T-helper 2 cell (primary cell): ENCODE data around the gene EXOC1L.

Experiments used
- DNase-seq, 5 experiments: peaks; one replicate each; pipeline versions ENCODE4 v3.0.0 to v3.0.0-alpha.2; 2012 to 2022
- total RNA-seq, 2 donors: gene quantifications; one replicate each; lab custom pipeline; 2026; lab: John Stamatoyannopoulos, UW

The EXOC1L gene
- total RNA-seq: 0 reads per million in 2 donors

DNA sequence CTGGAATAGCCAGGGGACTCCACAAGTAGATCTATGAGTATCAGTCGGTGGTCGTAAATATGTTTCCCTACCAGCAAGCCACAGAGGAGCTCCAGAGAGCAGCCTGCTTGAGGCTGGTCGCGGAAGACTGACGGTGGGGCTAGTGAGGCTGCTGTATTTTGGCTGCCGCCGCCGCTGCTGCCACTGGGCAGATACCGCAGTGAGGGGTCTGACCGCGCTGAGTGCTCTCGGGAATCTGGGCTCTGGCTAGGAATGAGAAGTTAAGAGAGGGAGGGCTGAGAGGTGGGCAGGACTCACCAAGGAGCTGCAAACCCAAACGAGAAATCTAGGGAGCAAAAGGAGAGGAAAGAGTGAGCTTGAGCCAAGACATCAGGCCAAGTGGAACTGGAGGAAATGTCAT lies at the start of gene EXOC1L:
Gene EXOC1L (plus strand): TSS at position 157 of the 400 bp plus-strand sequence. CDS start 237 bp downstream, at position 394.
- no peak for DNase-seq

- DNase-seq: no peak
These were observed 48.9 kb upstream of the EXOC1L start for GRCh38 chr4:55770662-55771061.

- no peak for DNase-seq
These were observed 38.2 kb upstream of the EXOC1L start for GRCh38 chr4:55781341-55781740.

DNA sequence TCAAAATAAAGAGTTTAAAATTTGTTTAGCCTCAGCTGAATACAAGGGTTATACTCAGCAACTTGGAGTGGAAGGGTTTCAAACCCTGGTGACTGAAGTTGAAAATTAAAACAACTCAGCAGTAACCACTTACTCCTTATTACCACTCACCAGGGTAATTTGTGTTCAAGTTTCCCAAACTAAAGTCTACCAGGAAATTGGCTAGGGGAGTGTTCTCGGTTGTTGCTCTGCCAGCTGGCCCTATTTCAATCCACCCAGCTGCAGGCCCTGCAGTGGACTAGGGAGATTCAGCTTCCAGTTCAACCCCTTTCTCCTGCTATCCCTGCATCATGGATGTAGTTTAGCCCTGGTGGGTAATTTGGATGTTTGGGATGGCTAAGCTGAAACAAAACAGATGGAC lies 37.8 kb upstream of the EXOC1L start:
- no peak for DNase-seq

GRCh38 chr4:55783584-55783983 lies 36.0 kb upstream of the EXOC1L start:
- no peak for DNase-seq

GRCh38 chr4:55784747-55785146 lies 34.8 kb upstream of the EXOC1L start:
- DNase-seq: no peak

DNA sequence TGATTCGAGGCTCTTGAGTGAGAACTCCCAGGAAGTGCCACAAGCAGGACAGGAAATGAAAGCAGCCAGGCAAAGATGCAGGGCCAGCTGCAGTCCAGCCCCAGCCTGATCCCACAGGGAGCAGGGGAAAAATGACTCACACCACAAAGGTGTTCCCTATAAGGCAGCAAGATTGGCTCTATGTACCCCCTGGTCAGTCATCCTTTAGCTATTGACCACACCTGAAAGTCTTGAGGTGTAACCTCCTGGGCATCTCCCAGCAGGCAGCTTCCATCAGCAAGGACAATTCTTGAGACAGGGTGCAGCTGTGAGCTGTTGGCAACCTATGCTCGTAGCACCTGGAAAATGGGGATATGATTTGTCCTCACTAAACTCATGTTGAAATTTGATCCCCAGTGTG lies 27.9 kb upstream of the EXOC1L start:
- no peak for DNase-seq

- DNase-seq: no peak
These were observed 26.1 kb upstream of the EXOC1L start for GRCh38 chr4:55793479-55793878.

DNA sequence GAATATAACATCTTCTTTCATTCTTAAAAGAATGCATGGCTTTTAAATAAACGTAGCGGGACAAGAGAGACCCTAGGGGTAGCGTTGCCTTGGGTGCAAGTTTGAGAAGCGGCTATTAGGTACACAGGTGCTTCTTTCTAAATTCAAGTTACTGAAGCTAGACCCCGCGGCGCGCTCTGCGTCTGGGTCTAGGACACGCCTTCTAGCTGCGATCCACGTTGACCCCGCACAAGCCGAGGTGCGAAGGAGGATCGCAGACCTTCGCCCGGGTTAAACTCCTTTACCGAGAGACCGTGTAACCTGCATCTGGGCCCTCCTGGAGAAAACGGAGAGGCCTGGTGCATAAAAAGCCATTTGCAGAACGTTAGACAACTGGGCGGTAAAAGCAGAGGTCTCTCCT lies 25.5 kb upstream of the EXOC1L start:
- no peak for DNase-seq

DNA sequence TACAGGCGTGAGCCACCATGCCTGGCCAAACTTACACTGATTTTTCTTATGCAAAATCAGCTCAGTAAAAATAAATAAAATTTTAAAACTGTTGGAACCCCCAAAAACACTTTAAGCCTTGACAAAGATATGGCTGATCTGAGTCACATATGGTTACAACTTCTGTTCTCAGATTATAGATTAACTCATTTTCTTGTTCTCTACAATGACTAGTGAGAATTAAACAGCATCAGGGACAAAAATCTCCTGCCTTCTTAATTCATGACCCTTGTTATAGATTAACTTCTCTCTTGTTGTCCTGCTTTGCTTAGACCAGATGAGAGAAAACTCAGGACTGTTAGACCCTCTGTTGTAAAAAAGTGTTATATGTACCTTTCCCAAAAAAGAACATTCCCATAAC lies 24.2 kb upstream of the EXOC1L start:
- no peak for DNase-seq

GRCh38 chr4:55801498-55801897 lies 18.1 kb upstream of the EXOC1L start:
- no peak for DNase-seq

DNA sequence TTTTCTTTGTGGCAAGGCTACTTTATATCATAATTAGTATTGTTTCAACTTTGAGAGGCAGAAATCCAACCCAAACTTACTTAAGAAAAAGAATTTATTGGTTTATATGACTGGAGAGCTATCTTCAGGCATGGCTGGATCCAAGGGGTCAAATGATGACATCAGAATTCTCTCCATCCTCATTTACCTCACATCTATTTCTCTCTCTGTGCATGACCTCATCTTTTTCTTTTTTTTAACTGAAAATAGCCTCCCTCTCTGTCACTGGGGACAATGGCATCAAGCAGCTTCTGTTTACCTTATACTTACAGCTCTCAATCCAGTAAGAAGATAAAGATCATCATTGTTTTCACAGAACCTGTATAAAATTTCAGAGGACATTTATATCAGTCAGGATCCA lies 12.0 kb upstream of the EXOC1L start:
- DNase-seq: no peak

DNA sequence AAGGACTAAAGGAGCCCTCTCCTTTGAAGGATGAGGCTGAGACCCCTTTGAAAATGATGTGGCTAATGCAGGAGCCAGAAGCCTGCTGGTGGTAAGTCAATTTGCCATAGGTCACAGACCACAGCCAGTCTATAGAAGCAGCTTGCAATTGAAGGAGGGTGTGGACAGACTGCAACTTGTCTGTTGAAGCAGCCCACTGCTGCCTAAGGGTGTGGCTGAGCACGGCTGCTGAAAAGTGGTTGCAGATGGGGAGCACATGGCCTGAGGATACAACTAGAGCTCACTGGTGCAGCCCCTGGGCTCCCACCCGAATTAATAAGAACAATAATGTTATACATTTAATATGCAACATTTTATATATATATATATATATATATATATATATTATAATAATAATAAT lies 11.4 kb upstream of the EXOC1L start:
- DNase-seq: no peak

- DNase-seq: no peak
These were observed 11.0 kb upstream of the EXOC1L start for GRCh38 chr4:55808632-55809031.

DNA sequence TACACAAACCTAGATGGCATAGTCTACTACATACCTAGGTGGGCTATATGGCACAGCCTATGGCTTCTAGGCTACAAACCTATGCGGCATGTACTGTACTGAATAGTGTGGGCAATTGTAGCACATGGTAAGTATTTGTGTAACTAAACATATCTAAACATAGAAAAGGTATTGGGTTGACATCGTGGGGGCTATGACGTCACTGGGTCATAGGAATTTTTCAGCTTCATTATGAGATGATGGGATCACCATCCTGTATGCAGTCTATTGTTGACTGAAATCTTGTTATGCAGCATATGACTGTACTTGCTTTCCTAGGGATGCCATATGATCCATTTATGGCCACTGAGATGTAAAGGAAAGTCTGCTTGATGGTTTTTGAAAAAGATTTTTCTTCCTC lies 1.9 kb upstream of the EXOC1L start:
- DNase-seq: no peak

DNA sequence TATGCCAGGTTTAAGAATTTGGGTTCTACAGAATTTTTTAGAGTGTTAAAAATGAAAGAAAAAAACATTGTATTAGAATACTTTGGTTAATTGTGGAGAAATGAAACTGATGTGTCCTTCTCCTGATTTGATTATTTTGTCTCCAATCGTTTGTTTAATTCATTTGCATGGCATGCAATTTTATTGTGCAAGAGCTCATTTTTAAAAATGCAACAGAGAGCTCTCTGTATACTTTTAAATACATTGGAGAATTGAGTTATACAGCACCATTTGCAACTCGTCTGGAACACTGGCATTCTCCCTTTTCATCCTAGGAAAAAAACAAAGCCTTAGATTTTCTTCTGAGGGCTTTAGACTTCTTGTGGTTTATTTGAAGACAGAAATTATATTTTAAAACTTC lies 689 bp downstream of the EXOC1L start:
- DNase-seq: no peak

DNA sequence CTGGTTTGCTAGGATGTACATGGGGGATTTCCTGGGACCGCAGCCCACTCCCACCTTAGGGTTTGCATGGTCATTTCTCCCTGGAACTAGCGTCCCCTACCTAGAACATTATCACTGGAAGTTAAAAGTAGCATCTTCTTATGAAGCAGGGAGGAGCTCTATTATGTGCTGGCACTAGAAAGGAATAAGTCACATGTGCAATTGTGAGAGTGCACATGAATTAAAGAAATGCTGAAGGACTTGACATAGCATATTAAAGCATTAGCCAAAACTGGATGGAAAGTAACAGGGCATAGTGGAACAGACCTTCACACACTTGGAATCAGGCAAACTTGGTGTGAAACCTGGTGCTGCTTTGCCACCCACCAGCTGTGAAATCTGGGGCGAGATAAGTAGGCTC lies 2.7 kb downstream of the EXOC1L start:
- no peak for DNase-seq

- DNase-seq: no peak
These were observed 5.3 kb downstream of the EXOC1L start for GRCh38 chr4:55824865-55825264.

- DNase-seq: no peak
These were observed 7.4 kb downstream of the EXOC1L start for GRCh38 chr4:55826986-55827385.

GRCh38 chr4:55827582-55827981 lies 8.0 kb downstream of the EXOC1L start:
- DNase-seq: no peak

DNA sequence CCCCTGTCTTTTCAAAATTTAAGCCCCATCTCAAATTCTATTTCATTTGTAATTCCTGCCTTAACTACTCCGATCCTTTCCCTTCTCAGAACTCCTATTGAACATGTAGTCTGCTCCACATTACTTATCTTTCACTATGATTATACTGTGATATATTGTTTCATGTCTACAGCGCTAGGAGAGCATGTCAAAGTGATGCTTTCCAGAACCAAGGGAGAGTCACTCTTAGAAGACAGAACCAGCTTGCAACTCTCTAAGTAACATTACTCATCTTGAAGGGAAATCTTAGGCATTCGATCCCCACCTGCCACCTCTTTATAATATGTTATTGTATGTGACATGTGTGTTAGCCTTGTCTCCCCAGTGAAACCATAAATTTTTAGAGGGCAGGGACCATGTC lies 10.5 kb downstream of the EXOC1L start:
- DNase-seq: no peak

DNA sequence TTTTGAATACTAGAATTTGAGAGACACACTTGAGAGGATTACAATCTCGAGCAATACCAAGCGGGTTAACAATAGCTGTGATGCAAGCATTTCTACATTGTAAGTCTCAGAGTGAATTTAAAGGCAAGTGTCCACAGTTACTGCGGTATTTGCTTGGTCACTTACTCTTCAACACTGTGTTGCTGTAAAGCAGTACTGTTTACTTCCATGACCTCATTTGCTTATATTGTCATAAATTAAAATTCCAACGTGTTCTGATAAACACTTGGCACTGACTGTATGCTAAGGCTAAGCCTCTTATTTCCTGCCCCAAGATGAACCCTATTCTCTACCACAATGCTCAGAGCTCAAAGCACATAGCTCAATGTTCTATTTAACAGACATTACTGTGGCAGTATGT lies 11.1 kb downstream of the EXOC1L start:
- no peak for DNase-seq

DNA sequence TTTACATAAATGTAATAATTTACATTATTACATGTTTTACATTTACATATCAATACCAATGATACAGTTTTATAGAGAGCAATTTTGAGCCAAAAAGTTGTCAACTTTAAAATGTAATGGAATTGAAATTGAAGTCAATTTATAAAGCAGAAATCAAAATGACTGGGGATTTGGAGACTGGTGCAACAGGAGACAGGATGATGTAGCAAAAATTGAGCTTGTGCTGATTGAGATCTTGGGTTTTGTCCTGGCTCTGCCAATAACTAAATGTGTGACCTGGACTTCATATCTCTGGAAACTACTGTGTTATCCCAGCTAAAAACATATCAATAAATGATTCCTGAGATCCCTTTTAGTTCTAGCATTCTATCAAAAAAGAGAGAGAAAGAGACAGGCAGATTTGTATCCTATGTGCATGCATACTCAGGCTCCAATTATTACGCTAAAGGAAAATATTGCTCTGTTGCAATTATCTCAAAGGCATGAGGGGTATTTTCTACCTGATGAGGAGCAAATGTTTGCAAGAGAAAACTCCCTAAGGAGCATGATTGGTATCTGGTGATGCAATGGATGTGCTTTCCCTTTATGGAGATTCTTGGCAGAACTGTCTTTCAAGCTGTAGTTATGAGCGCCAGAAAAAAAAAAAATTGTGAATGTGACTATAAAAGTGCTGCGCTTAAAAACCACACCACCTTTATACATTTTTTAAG lies 14.7 kb downstream of the EXOC1L start:
- no peak for DNase-seq

DNA sequence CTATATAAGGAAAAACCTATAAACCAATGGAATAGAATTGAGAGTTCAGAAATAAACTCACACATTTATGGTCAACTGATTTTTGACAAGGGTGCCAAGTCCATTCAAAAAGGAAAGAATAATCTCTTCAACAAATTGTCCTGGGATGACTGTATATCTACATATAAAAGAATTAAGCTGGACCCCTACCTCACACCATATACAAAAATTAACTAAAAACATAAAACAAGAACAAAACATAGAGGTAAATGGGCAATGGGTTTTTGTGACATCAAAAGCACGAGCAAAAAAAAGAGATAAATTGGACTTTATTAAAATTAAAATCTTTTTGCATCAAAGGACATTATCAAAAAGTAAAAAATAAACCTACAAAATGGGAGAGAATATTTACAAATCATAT lies 18.3 kb downstream of the EXOC1L start:
- no peak for DNase-seq

- no peak for DNase-seq
These were observed 18.8 kb downstream of the EXOC1L start for GRCh38 chr4:55838356-55838755.
